ENCODE measurements around the gene TOMM40L.

The TOMM40L gene

GRCh38 chr1:161197560-161198193 lies 28.2 kb upstream of the TOMM40L start:
- DNase-seq: no peak

- DNase-seq: no peak
Measured at GRCh38 chr1:161198194-161198896, 27.5 kb upstream of the TOMM40L start.

- no peak for DNase-seq
Measured at GRCh38 chr1:161198897-161199431, 26.9 kb upstream of the TOMM40L start, which contains the start of gene ADAMTS4. TSS of gene ADAMTS4 (minus strand) at chr1:161199054. CDS start at chr1:161198627, 427 bp downstream.

- no peak for DNase-seq
Measured at GRCh38 chr1:161199506-161200139, 26.2 kb upstream of the TOMM40L start.

- no peak for DNase-seq
Measured at GRCh38 chr1:161200421-161200991, 25.4 kb upstream of the TOMM40L start.

GRCh38 chr1:161200992-161201835 lies 24.6 kb upstream of the TOMM40L start:
- DNase-seq: no peak

GRCh38 chr1:161201836-161202712 lies 23.8 kb upstream of the TOMM40L start, which contains the start of gene NDUFS2:
TSS of gene NDUFS2 (plus strand) at chr1:161202367. CDS start at chr1:161202386, 19 bp downstream.
- peak; percentile 97 for DNase-seq

- no peak for DNase-seq
Measured at GRCh38 chr1:161206411-161207140, 19.3 kb upstream of the TOMM40L start.

- DNase-seq: no peak
Measured at GRCh38 chr1:161207173-161207572, 18.7 kb upstream of the TOMM40L start.

- peak; percentile 79 for DNase-seq
Measured at GRCh38 chr1:161209790-161210409, 16.0 kb upstream of the TOMM40L start.

GRCh38 chr1:161214369-161214768 lies 11.5 kb upstream of the TOMM40L start:
- no peak for DNase-seq

- DNase-seq: no peak
Measured at GRCh38 chr1:161215076-161215475, 10.8 kb upstream of the TOMM40L start, which contains the start of gene FCER1G. TSS of gene FCER1G (plus strand) at chr1:161215295. CDS start at chr1:161215322, 27 bp downstream.

GRCh38 chr1:161216945-161217712 lies 8.7 kb upstream of the TOMM40L start:
- no peak for DNase-seq

GRCh38 chr1:161217831-161218230 lies 8.0 kb upstream of the TOMM40L start:
- no peak for DNase-seq

- no peak for DNase-seq
Measured at GRCh38 chr1:161218301-161219077, 7.4 kb upstream of the TOMM40L start.

GRCh38 chr1:161219078-161219892 lies 6.6 kb upstream of the TOMM40L start:
- no peak for DNase-seq

- no peak for DNase-seq
Measured at GRCh38 chr1:161220002-161220401, 5.9 kb upstream of the TOMM40L start.
